A549 treated with CpdA at 1 μM for 4 hours (cell line): ENCODE measurements around the gene BCL6B. TPM values are rescaled to one million over a fixed set of nuclear protein-coding genes. Genes with fewer than 3 reads are reported as not detected.

Experiments
- total RNA-seq: library from RNA; stranded (reverse); fragments of 200-300 nt; extraction: Qiagen RNA extraction; gene quantifications from 5 replicates; pipeline ENCODE4 v1.2.3, GENCODE V29; 2022; ENCODE audit warnings: low read depth

BCL6B gene, protein sequence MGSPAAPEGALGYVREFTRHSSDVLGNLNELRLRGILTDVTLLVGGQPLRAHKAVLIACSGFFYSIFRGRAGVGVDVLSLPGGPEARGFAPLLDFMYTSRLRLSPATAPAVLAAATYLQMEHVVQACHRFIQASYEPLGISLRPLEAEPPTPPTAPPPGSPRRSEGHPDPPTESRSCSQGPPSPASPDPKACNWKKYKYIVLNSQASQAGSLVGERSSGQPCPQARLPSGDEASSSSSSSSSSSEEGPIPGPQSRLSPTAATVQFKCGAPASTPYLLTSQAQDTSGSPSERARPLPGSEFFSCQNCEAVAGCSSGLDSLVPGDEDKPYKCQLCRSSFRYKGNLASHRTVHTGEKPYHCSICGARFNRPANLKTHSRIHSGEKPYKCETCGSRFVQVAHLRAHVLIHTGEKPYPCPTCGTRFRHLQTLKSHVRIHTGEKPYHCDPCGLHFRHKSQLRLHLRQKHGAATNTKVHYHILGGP
- not detected in 5 replicates for total RNA-seq

DNA sequence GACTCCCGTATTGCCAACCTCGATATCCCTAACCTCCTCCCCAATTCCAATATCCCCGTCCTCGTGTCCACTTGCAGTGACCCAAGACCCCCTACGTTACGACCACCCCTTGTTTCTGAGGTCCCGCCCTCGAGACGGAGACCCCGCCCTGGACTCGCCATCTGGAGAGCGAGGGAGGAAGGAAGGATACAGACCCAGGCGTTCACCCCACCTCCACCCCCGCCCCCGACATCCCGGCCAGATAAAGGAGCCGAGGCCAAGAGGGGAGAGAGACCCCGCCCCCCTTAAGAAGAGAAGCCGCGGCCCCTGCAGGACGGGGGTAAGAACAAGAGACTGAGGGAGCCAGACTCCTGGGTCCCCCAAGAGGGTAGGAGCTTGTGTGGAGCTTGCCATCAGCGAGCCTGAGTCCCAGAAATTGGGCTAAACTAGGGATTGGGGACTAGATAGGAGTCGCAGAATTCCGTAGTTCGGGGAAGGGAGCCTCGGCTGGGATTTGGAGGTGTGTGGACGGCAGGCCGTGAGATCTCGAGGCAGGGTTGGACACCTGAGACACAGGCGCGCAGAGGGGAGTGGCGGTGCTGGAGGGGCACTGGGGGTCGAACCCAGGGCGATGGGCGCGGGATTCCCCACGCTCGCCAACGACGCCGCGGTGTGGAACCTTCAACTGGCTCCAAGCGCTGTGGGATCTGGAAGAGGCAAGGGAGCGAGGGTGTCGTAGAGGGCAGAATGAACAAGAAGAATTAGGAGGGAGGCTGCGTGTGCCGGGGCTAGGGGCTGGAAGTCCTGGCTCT is at the start of gene BCL6B:
Gene BCL6B, plus strand, starts transcription at position 270 of the 791 bp plus-strand sequence. CDS start 622 bp downstream, outside the sequence.

DNA sequence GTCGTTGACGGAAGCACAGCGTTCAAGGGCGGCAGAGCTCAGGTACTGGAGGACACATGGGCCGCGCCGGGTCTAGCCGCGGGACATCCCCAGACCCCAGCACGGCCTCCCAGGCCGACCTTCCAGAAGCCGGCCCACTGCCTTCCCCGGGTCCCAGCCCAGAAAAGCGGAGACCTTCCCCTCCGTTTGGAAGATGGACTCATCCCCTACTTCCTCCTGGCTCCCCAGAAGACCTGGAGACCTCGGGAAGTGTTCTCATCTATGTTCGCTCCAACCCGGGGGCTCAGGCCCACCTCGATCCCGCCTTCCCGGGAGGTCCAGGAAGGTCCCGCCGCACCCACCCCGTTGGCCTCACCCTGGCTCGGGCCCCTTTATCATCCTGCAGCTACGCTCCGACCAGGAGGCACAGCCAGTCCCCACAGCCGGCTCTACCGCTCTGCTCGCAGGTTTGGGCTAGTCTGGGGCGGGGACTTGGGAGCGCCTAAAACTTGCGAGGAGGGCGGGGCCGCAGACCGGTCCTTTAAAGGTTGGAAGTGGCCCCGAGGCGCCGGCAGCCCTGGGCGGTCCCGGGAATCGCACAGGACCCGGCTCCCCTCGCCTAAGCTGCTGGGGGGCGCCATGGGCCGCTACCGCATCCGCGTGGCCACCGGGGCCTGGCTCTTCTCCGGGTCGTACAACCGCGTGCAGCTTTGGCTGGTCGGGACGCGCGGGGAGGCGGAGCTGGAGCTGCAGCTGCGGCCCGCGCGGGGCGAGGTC is 27.2 kb upstream of the BCL6B start, which contains the start of gene ALOX12:
Gene ALOX12, plus strand, starts transcription at position 550 of the 756 bp plus-strand sequence. Its CDS starts 69 bp downstream, at position 619.

DNA sequence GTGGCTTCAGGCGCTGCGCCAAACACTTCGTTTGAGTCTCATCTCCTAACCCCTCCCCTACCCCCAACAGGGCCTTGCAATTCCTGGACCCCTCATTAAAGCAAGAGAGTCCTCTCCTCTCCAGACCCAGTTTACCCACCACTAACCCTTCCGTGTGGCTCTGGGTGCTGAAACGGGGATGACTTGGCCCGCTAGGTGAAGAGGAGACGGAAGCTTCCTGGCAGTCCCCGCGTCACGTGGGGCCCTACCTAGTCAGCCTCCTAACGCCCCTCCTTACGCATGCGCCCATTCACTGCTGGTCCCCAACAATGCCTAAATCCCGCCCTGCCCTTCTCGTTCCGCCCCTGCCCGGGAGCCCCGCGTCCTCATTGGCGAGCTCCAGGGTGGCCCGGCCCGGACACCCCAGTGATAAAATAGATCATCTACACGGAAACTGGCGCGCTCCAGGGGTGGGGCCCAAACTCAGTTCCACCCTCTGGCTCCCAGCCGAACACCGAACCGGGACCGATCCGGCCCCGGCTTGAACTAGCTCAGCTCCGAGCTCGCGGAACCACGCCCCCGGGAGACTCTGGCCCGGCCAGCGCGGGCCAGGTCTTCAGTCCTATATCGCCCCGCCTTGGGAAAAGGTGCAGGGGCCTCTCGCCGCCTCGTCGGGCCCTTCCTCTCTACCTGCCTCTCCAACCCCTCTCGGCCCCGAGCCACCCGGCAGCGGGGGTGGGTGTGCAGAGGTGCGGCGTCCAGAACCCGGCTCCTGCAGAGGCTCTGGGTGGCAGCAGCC is 12.9 kb downstream of the BCL6B start, which contains the start of gene SLC16A13:
Gene SLC16A13, plus strand, starts transcription at position 425 of the 778 bp plus-strand sequence. CDS start 368 bp downstream, outside the sequence.

GRCh38 chr17:7043497-7044198 is 20.8 kb downstream of the BCL6B start, which contains the start of gene SLC16A11:
TSS of gene SLC16A11 (minus strand) at chr17:7044092. CDS start at chr17:7043513, 579 bp downstream.

Other genes starting within 250 kb of the BCL6B start
- not detected in 5 replicates for gene FBXO39, start 246.8 kb upstream of the BCL6B start, total RNA-seq
- gene TEKT1, start 191.3 kb upstream of the BCL6B start, total RNA-seq, result 0.07 to 0.08 TPM in 2 of 5 replicates, not detected in the others
- 0.02 TPM in 1 of 5 replicates, not detected in the others for gene ALOX12, start 27.0 kb upstream of the BCL6B start, total RNA-seq
- 462 to 521 TPM (median 474 TPM) in 5 replicates for gene RNASEK, start 10.4 kb upstream of the BCL6B start, total RNA-seq
- gene SLC16A13, start 13.0 kb downstream of the BCL6B start, total RNA-seq, result 9.2 to 12.7 TPM (median 12.1 TPM) in 5 replicates
- gene SLC16A11, start 21.0 kb downstream of the BCL6B start, total RNA-seq, result not detected in 5 replicates
- gene CLEC10A, start 57.2 kb downstream of the BCL6B start, total RNA-seq, result not detected in 5 replicates
- gene ASGR2, start 91.8 kb downstream of the BCL6B start, total RNA-seq, result 0.24 TPM in 1 of 5 replicates, not detected in the others
- 0.82 to 1.2 TPM (median 1.0 TPM) in 5 replicates for gene ASGR1, start 156.3 kb downstream of the BCL6B start, total RNA-seq
- 7.9 to 9.6 TPM (median 8.9 TPM) in 5 replicates for gene DLG4, start 196.8 kb downstream of the BCL6B start, total RNA-seq
- 353 to 465 TPM (median 434 TPM) in 5 replicates for gene ACADVL, start 196.9 kb downstream of the BCL6B start, total RNA-seq
- gene DVL2, start 211.5 kb downstream of the BCL6B start, total RNA-seq, result 28.0 to 42.0 TPM (median 34.1 TPM) in 5 replicates
- 83.9 to 111 TPM (median 93.1 TPM) in 5 replicates for gene PHF23, start 216.4 kb downstream of the BCL6B start, total RNA-seq
- 651 to 801 TPM (median 727 TPM) in 5 replicates for gene GABARAP, start 219.4 kb downstream of the BCL6B start, total RNA-seq
- 214 to 254 TPM (median 242 TPM) in 5 replicates for gene CTDNEP1, start 228.7 kb downstream of the BCL6B start, total RNA-seq
- 117 to 137 TPM (median 127 TPM) in 5 replicates for gene ELP5, start 229.2 kb downstream of the BCL6B start, total RNA-seq
- 0.54 to 0.90 TPM (median 0.62 TPM) in 5 replicates for gene CLDN7, start 239.4 kb downstream of the BCL6B start, total RNA-seq